ENCODE results near the gene CISD1.

DNA sequence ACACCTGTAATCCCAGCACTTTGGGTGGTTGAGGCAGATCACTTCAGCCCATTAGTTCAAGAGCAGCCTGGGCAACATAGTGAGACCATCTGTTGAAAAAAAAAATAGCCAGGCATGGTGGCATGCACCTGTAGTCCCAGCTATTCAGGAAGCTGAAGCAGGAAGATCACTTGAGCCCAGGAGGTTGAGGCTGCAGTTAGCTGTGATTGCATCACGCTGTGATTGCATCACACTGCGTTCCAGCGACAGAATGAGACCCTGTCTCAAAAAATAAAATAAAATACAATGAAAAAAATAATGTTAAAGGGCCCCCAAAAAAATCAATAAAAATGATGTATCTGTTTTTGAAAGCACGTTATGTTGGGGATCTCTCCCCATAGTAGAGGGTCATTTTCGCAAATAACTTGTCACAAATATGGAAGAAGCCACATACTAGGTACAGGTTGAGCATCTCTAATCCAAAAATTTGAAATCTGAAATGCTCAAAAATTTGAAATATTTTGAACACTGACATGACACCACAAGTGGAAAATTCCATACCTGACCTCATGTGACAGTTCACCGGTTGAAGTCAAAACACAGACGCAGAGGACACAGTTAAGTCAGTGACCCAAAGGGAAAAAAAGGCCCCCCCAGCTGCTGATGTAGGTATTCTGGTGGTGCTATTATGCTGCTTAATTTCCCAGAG lies 9.5 kb downstream of the CISD1 start:
- no peak for TF ChIP-seq SRF (IDR thresholded peaks at IDR 0.05; ENCODE audit: low read depth in 2 of 2, low read length in 2 of 2)
- TF ChIP-seq EZH2 (IDR thresholded peaks at IDR 0.05; ENCODE audit: borderline replicate concordance, control insufficient read depth, low read depth, low read length), result no peak
- TF ChIP-seq POLR2A (IDR thresholded peaks at IDR 0.05; ENCODE audit: low read depth, low read length), result no peak
- TF ChIP-seq, protein P1, sequence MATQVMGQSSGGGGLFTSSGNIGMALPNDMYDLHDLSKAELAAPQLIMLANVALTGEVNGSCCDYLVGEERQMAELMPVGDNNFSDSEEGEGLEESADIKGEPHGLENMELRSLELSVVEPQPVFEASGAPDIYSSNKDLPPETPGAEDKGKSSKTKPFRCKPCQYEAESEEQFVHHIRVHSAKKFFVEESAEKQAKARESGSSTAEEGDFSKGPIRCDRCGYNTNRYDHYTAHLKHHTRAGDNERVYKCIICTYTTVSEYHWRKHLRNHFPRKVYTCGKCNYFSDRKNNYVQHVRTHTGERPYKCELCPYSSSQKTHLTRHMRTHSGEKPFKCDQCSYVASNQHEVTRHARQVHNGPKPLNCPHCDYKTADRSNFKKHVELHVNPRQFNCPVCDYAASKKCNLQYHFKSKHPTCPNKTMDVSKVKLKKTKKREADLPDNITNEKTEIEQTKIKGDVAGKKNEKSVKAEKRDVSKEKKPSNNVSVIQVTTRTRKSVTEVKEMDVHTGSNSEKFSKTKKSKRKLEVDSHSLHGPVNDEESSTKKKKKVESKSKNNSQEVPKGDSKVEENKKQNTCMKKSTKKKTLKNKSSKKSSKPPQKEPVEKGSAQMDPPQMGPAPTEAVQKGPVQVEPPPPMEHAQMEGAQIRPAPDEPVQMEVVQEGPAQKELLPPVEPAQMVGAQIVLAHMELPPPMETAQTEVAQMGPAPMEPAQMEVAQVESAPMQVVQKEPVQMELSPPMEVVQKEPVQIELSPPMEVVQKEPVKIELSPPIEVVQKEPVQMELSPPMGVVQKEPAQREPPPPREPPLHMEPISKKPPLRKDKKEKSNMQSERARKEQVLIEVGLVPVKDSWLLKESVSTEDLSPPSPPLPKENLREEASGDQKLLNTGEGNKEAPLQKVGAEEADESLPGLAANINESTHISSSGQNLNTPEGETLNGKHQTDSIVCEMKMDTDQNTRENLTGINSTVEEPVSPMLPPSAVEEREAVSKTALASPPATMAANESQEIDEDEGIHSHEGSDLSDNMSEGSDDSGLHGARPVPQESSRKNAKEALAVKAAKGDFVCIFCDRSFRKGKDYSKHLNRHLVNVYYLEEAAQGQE (IDR thresholded peaks at IDR 0.05; ENCODE audit: low read depth, low read length), result no peak
- no peak for TF ChIP-seq MTA3 (IDR thresholded peaks at IDR 0.05; ENCODE audit: borderline replicate concordance, low read length)
- TF ChIP-seq SP1 (IDR thresholded peaks at IDR 0.05; ENCODE audit: low read depth, low read length), result no peak
- TF ChIP-seq, protein P2, sequence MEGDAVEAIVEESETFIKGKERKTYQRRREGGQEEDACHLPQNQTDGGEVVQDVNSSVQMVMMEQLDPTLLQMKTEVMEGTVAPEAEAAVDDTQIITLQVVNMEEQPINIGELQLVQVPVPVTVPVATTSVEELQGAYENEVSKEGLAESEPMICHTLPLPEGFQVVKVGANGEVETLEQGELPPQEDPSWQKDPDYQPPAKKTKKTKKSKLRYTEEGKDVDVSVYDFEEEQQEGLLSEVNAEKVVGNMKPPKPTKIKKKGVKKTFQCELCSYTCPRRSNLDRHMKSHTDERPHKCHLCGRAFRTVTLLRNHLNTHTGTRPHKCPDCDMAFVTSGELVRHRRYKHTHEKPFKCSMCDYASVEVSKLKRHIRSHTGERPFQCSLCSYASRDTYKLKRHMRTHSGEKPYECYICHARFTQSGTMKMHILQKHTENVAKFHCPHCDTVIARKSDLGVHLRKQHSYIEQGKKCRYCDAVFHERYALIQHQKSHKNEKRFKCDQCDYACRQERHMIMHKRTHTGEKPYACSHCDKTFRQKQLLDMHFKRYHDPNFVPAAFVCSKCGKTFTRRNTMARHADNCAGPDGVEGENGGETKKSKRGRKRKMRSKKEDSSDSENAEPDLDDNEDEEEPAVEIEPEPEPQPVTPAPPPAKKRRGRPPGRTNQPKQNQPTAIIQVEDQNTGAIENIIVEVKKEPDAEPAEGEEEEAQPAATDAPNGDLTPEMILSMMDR (IDR thresholded peaks at IDR 0.05 in 2 of 3, conservative IDR thresholded peaks at IDR 0.05 in 1 of 3; ENCODE audit: control insufficient read depth in 2 of 3, extremely low read depth in 1 of 3, insufficient read depth in 1 of 3, low read depth in 3 of 3, low read length in 3 of 3), result no peak
- TF ChIP-seq STAT3 (IDR thresholded peaks at IDR 0.05; ENCODE audit: low read depth, low read length), result no peak
- no peak for TF ChIP-seq TCF7 (IDR thresholded peaks at IDR 0.05; ENCODE audit: borderline replicate concordance)
- no peak for TF ChIP-seq POLR2AphosphoS5 (IDR thresholded peaks at IDR 0.05; ENCODE audit: low read length)
- TF ChIP-seq MXI1 (IDR thresholded peaks at IDR 0.05; ENCODE audit: low read depth, low read length), result no peak

All from GM12878 (cell line).